Medulla oblongata (tissue), 1 donor: ENCODE measurements around the gene ARID1B.

Source experiments
- DNase-seq: peaks from one replicate; pipeline ENCODE4 v3.0.0-alpha.2; 2015; ENCODE audit errors: extremely low spot score

The ARID1B gene

GRCh38 chr6:157069585-157069984 is 292.4 kb downstream of the ARID1B start:
- DNase-seq: no peak

- no peak for DNase-seq
Observed at GRCh38 chr6:157070403-157071107, 293.4 kb downstream of the ARID1B start.

GRCh38 chr6:157072128-157072527 is 294.9 kb downstream of the ARID1B start:
- no peak for DNase-seq

GRCh38 chr6:157073596-157073995 is 296.4 kb downstream of the ARID1B start:
- no peak for DNase-seq

- DNase-seq: no peak
Observed at GRCh38 chr6:157074969-157075368, 297.8 kb downstream of the ARID1B start.

GRCh38 chr6:157075549-157076450 is 298.6 kb downstream of the ARID1B start:
- no peak for DNase-seq

GRCh38 chr6:157076451-157076822 is 299.3 kb downstream of the ARID1B start:
- DNase-seq: no peak

- no peak for DNase-seq
Observed at GRCh38 chr6:157077251-157077650, 300.1 kb downstream of the ARID1B start.

GRCh38 chr6:157078326-157078725 is 301.1 kb downstream of the ARID1B start:
- no peak for DNase-seq

- DNase-seq: no peak
Observed at GRCh38 chr6:157079277-157079676, 302.1 kb downstream of the ARID1B start.

GRCh38 chr6:157079771-157080170 is 302.6 kb downstream of the ARID1B start:
- no peak for DNase-seq

GRCh38 chr6:157080986-157081391 is 303.8 kb downstream of the ARID1B start:
- DNase-seq: no peak

GRCh38 chr6:157083343-157083742 is 306.2 kb downstream of the ARID1B start:
- no peak for DNase-seq

- no peak for DNase-seq
Observed at GRCh38 chr6:157086632-157087031, 309.5 kb downstream of the ARID1B start.

- no peak for DNase-seq
Observed at GRCh38 chr6:157087974-157088373, 310.8 kb downstream of the ARID1B start.

GRCh38 chr6:157088841-157089240 is 311.7 kb downstream of the ARID1B start:
- no peak for DNase-seq

GRCh38 chr6:157089258-157089657 is 312.1 kb downstream of the ARID1B start:
- no peak for DNase-seq

GRCh38 chr6:157089851-157090250 is 312.7 kb downstream of the ARID1B start:
- DNase-seq: no peak

GRCh38 chr6:157090736-157091135 is 313.6 kb downstream of the ARID1B start:
- no peak for DNase-seq

GRCh38 chr6:157091243-157091642 is 314.1 kb downstream of the ARID1B start:
- DNase-seq: no peak

GRCh38 chr6:157091856-157092460 is 314.8 kb downstream of the ARID1B start:
- DNase-seq: no peak

GRCh38 chr6:157092736-157093135 is 315.6 kb downstream of the ARID1B start:
- DNase-seq: no peak

- no peak for DNase-seq
Observed at GRCh38 chr6:157093536-157093935, 316.4 kb downstream of the ARID1B start.
